Inferior parietal cortex (tissue), 1 donor: Measurements from ENCODE around the gene NKTR.
A peak's percentile ranks its signal among the peaks of the same experiment; 100 is the strongest.
"Not testable (repeated sequence)": the region's sequence is repeated elsewhere in the genome, so short reads cannot be mapped to it uniquely, and the experiment has no call there.

ENCODE experiments used
- DNase-seq: peaks from one replicate; pipeline ENCODE4 v3.0.0-alpha.2; 2016; ENCODE audit errors: extremely low spot score

The NKTR gene

DNA sequence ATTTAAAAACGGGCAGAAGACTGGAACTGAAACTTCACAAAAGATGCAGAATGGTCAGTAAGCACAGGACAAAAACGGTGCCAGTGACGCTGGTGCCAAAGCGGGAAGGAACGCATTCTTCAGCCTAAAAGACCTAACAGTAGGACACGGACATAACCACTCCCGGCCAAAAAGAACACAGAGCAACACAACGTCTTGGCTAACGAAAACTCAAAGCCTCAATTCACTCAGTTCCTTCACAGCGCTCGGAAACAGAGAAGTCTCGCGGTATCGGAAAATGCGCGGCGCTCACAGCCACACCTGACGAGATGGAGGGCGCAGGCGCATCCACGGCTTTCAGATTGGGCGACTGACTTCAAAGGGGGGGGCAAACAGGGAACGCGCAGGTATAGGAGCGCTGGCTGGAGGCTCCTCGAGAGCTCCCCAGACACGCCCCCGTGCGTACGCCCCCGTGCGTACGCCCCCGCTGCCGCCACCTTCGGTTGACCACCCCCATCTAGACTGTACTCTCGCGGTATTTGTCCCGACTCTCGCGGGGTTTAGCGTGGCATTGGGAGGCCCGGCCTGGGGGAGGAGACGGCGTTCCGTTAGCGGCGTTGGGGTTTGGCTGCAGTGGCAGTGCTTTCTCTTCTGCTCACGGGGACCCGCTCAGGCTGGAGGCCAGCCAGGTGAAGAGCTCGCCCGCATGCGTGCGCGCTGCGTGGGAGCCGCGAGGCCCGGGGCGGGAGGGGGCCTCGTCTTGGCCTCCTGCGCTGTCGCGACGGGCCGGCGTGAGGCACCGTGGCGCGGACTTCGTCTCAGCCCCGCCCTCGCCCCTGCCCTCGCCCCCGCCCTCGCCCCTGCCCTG is at the start of gene NKTR:
Gene NKTR (plus strand): TSS at position 576 of the 847 bp plus-strand sequence. CDS start 321 bp downstream, outside the sequence.
- peak; percentile 97 for DNase-seq

DNA sequence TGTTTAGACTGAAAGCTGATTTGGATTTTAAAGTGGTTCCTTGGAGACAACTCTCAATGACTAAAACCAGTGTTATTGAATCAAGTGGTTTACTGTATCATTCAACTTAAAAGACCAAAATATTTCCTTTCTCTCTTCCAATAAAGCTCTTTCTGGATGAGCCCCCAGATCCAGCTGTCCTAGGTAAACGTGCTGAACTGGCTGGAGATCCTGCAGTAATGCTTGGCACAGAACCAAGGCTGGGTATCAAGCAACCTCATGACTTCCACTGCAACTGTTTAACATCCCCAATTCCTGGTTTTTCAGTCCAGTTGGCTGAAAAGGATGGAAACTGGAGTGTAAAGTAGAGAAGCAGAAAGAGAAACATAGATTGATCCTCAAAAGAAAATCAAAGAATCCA is 47.7 kb upstream of the NKTR start:
- DNase-seq, result no peak

DNA sequence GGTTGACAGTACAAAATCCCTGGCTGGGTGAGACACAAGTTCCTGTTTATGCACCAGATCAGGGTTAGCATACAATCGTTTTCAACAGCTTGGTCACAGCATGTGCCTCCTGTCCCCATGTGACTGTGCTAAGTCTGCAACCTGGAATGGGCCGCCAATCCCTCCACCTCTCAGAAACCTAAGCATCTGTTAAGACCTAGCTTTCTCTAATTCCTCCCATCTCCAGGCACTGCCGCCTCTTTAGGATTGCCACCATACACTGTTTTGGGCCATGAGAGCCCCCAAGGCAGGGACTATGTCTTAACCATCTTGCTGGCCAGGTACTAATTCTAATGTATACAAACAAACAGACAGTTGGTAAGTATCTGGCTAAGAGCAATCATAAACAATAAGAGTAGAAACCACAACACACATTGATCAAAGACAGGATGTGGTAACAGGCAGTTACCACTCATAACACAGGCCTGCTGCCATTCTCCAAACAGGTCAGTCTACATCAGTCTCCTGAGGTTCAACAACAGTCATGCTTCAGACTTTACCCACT is 44.3 kb upstream of the NKTR start:
- DNase-seq, result no peak

- not testable (repeated sequence) for DNase-seq
These were observed 43.7 kb upstream of the NKTR start for GRCh38 chr3:42556817-42557216.

DNA sequence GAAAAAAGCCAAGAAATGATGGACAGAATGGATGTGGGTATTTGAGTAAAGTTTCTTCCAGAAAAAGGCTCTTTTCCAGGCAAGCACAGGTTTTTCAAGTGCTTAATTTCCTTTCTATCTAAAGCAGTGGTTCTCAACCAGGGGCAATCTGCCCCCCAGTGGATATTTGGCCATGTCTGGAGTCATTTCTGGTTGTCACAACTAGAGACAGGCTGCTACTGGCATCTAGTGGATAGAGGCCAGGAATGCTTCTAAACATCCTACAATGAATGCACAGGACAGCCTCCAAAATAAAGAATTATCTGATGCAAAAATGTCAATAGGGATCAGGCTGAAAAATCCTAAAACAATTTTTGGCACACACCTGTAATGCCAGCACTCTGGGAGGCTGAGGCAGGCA is 42.6 kb upstream of the NKTR start:
- no peak for DNase-seq

DNA sequence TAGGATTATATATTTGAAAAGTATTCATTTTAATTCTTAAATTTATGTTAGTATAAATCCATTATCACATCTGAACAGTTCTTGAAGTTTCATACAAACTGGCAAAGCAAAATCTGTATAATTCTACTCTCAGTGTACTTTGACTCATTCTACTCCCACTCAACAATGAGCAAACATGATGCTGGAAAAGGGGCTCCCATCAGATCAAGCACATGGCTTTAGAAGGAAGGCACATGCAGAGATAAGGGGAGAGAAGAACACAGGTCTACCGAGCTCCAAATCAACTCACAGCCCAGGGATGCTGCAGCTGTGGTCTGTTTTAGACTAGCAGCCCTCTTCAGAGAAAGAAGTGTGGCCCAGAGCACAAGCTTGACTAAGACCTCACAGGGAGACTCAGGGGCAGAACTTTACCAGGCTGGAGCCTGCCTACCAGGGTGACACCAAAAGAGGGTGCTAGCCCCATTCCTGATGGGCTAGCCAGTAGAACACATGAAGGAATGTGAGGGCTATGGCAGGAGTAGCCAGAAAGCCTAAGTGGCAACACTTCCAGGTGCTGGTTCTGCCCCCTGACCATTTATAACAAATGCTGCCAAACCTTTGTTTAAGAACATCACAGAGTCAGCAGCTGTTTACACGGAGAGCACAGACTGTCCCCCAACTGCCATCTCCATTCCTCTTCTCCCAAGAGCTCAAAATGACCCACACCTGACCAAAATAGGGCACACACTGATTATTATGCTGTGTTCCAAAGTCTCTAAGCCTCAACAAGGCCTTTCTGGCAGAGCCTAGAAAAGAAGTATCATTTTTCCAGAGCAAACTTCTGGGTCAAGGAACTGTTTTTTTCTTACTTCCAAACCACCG is 38.2 kb upstream of the NKTR start:
- no peak for DNase-seq

DNA sequence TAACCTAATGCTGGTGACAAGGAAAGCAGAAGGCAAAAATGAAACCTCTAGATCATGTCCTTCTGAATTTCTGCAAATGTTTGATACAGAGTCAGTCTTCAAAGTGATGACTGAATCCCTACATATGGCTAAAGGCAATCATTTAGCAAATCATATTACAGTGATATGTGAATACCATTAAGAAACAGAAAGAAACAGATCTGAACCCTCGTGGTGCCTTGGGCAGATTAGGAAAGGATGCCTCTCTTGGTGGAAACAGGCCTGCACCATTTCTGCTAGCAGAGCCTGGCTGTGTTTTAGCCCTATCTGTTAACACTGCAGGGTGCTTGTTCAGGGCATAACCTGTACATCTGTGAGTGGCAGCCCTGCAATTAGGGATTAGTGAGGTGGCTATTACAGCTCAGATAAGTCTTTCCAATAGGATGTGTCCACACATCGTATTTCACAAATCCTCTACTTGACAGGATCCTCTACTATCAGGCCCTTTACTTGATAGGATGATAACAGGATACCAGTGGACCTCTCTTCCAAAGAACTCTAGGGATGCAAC is 30.8 kb upstream of the NKTR start:
- DNase-seq, result no peak

- peak; percentile 42 for DNase-seq
These were observed 28.2 kb upstream of the NKTR start for GRCh38 chr3:42572278-42572677.

GRCh38 chr3:42575137-42575741 is 25.2 kb upstream of the NKTR start:
- no peak for DNase-seq

- DNase-seq, result no peak
These were observed 22.4 kb upstream of the NKTR start for GRCh38 chr3:42578054-42578453.

DNA sequence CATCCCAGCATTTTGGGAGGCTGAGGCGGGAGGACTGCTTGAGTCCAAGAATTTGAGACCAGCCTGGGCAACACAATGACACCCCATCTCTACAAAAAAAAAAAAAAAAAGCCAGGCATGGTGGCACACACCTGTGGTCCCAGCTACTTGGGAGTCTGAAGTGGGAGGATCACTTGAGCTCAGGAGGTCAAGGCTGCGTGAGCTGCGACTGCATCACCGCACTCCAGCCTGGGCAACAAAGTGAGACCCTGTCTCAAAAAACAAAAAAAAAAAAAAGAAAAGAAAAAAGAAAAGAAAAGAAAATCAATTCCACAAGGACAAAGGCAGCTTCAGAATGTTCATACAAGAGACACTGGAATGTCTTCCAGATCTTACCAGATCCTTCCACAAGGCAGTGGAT is 21.1 kb upstream of the NKTR start:
- DNase-seq, result not testable (repeated sequence)

- peak; percentile 25 for DNase-seq
These were observed 19.1 kb upstream of the NKTR start for GRCh38 chr3:42581400-42581708.

DNA sequence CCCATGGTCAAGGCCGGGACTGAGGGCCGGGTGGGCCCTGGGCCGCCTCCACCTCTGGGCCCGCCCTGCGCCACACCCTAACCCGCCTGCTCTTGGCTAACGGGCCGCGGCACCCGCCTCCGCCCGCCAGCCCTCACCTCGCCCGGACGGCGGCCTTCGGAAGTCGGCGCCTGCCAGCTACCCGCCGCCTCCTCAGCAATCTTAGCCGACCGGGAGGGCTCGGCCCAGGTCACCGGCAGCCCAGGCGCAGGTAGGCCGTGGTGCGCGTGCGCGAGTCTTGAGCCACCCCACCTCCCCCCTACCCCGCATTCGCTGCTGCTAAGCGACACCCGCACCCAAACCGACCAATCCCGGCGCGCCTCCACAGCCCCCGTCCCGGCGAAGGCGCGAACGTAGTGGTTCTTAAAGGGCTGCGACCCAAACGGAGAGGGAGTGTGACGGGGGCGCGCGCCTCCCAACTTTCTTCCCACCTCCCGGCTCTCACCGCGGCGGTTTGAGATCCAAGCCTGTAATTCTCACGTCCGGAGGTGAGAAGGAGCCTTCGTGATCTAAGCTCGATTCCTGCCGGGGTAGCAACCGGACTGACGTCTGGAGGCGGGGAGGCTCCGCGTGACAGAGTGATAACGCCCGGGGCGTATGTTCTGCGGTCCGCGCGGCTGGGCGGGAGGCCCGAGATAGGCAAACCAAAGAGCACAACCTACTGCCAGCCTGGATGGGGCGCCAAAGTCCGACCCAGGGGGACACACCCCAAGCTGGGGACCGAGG is 18.6 kb upstream of the NKTR start, which contains the start of gene SEC22C:
Gene SEC22C (minus strand): TSS at position 259 of the 765 bp plus-strand sequence. CDS start 12,921 bp downstream, outside the sequence.
- peak; percentile 88 for DNase-seq

- DNase-seq, result no peak
These were observed 17.9 kb upstream of the NKTR start for GRCh38 chr3:42582474-42583070.

DNA sequence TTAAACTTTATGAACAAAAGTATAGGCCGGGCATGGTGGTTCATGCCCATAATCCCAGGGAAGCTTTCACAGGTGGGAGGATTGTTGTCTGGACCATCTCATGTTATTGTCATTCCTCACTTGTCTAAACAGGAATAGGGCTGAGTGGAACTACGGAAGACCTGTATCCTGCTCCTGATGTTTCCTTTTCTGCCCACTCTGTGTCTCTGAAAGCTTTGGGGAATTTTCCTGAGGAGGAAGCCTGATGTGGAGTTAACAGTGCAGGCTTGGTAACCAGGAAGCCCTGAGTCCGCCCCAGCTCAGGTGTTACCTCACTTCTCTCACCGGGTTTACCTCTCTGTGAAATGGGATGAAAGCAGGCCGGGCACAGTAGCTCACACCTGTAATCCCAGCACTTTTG is 11.9 kb upstream of the NKTR start:
- DNase-seq, result no peak

- DNase-seq, result no peak
These were observed 10.9 kb upstream of the NKTR start for GRCh38 chr3:42589382-42590109.

DNA sequence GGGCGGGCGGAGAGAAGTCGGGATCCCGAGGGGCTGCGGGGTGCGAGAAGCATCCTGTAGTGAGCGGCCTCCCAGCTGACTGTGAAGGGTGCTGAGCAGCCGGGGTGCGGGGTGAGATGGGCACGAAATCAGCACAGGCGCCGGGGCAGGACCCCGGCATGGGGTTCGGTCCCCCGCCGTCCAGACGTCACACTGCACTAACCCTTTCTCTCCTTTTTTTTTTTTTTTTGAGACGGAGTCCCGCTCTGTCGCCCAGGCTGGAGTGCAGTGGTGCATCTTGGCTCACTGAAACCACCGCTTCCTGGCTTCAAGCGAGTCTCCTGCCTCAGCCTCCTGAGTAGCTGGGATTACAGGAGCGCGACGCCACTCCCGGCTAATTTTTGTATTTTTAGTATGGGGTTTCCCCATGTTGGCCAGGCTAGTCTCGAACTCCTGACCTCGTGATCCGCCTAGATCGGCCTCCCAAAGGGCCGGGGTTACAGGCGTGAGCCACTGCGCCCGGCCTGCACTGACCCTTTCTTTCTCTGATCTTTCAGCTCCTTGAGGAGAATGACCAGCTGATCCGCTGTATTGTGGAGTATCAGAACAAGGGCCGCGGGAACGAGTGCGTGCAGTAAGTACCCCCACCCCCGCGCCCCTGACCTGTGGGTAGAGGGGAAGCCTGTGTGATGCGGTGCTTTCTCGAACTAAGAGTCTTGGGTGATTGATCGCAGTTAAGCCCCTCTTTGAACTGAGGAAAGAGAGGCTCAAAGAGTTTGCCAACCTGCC is 9.3 kb upstream of the NKTR start:
- DNase-seq, result no peak

DNA sequence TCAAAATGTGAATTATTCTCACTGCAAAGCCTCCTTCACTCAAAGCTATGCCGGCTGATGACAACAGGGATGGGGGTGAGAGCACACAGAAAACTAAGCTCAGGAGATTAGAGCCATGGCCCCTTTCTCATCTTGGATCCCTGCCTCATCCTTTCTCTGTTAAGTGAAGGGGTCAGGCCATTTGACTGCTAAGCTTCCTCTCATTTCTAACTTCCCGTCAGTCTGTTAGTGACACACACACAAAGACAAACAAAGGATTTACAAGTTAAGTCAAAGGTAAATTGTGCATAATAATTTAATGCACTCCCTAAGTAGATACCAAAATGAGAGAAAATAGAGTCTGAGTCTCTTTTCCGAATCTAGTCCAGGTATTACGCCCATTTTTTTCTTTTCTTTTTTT is 8.7 kb upstream of the NKTR start:
- no peak for DNase-seq

DNA sequence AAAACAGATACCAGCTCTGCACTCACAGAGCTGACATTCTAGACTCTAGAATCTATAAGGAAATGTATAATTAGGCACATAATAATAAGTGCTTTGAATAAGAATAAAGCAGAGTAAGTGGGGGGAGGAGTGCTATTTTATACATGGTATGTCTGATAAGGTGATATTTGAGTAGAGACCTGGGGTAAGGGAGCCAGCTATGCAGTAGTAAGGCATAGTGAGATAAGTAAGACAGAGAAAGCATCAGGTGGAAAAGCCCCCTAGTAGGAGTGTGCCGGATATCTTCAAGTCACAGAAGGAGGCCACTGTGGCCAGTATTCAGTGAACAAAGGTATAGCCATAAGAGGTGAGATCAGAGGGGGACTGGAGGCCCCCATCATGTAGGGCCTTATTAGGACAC is 6.9 kb upstream of the NKTR start:
- DNase-seq, result no peak
